Measurements from ENCODE around the gene SLC24A1.
A peak's percentile ranks its signal among the peaks of the same experiment; 100 is the strongest.

The SLC24A1 gene

GRCh38 chr15:65653801-65654521 is 32.2 kb downstream of the SLC24A1 start:
- peak overlapping the region; percentile 29 for H3K27ac ChIP-seq
- H3K4me3 ChIP-seq (ENCODE audit: low read depth, low read length) = no peak overlapping the region
- H3K27me3 ChIP-seq (replicated peaks) = no peaks in the 10 kb centered on the region
- TF ChIP-seq CTCF (IDR thresholded peaks at IDR 0.05; ENCODE audit: low read depth, low read length, missing control alignments) = no peak
- DNase-seq = peak; percentile 9
- in situ Hi-C loops (cut with HindIII; ENCODE audit: low pct_ligation_motif_present, low sequenced_read_pairs) = no loop called here
- peaks cover 4% of the 10 kb centered on the region for H3K36me3 ChIP-seq (replicated peaks)

DNA sequence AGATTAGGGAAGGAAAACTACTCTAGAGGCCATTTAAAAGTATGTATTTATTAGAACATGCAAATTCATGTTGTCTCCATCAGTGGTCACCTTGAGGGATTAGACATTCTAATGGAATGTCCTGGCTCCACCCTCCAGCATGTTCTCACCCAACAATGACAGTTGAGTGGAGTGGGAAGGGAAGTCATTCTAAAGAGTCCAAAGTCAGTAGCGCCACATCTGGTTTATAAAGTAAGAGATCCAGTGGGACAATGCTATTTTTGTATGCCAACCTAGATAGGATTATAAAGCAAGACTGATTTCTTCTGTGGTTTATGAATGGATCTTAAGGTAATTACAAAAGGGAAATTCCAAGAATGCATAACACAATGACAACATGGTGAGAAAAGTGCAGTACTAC is 33.3 kb downstream of the SLC24A1 start:
- H3K36me3 ChIP-seq (replicated peaks) = peaks cover 4% of the 10 kb centered on the region
- DNase-seq = peak; percentile 16
- in situ Hi-C loops (cut with HindIII; ENCODE audit: low pct_ligation_motif_present, low sequenced_read_pairs) = no loop called here
- H3K27me3 ChIP-seq (replicated peaks) = no peaks in the 10 kb centered on the region
- H3K4me3 ChIP-seq (ENCODE audit: low read depth, low read length) = no peak overlapping the region
- no peak overlapping the region for H3K27ac ChIP-seq
- no peak for TF ChIP-seq CTCF (IDR thresholded peaks at IDR 0.05; ENCODE audit: low read depth, low read length, missing control alignments)

DNA sequence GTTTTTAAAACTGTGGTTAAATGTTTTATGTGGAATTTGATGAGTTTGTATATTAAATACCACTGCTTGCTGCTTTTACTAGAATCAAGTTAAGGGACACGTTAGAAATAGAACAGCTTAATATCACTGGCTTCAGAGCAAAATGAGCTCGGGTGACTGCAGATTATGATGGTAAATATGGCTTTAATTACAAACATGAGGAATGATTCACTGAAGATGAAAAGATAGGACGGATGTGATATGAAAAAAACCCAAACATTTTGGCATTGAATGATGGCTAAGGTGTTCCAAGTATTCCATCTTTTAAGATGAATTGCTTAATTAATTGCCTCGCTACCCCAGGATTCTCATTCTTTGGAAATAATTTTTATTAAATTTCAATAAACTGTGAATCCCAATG is 33.7 kb downstream of the SLC24A1 start:
- no peak for TF ChIP-seq CTCF (IDR thresholded peaks at IDR 0.05; ENCODE audit: low read depth, low read length, missing control alignments)
- DNase-seq = no peak
- Histone ChIP-seq H3K27me3 (replicated peaks) (no peaks in the 10 kb centered on the region), H3K4me3 (ENCODE audit: low read depth, low read length) (no peak overlapping the region), H3K36me3 (replicated peaks) (peaks cover 4% of the 10 kb centered on the region), H3K27ac (no peak overlapping the region)
- in situ Hi-C loops (cut with HindIII; ENCODE audit: low pct_ligation_motif_present, low sequenced_read_pairs) = no loop called here

DNA sequence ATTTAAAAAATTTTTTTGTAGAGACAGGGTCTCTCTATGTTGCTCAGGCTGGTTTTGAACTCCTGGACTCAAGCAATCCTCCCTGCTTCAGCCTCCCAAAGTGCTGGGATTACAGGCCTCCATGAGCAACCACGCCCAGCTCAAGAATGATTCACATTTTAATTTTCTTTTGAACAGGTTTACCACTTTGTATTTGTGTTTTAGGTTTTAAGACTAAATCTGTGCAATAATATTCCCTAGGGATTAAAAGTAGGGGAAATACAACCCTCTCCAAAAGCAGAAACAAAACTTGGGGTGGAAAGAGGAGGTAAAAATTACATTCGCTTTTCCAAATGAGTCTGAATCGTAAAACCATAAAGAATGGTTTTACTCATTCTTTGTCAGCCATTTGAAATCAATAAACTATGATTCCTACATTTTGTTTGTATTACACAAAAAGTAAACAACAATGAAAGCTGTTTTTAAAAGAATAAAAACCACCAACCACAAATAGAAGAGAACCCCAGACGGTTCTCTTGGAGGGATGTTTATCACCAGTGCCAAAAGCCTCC is 37.8 kb downstream of the SLC24A1 start:
- no peak for DNase-seq
- Histone ChIP-seq H3K36me3 (replicated peaks) (peaks cover 4% of the 10 kb centered on the region), H3K27me3 (replicated peaks) (no peaks in the 10 kb centered on the region), H3K4me3 (ENCODE audit: low read depth, low read length) (no peak overlapping the region), H3K27ac (no peak overlapping the region)
- no peak for TF ChIP-seq CTCF (IDR thresholded peaks at IDR 0.05; ENCODE audit: low read depth, low read length, missing control alignments)
- in situ Hi-C loops (cut with HindIII; ENCODE audit: low pct_ligation_motif_present, low sequenced_read_pairs) = no loop called here

GRCh38 chr15:65660927-65661326 is 39.2 kb downstream of the SLC24A1 start:
- Histone ChIP-seq H3K27me3 (replicated peaks) (no peaks in the 10 kb centered on the region), H3K27ac (no peak overlapping the region), H3K4me3 (ENCODE audit: low read depth, low read length) (no peak overlapping the region), H3K36me3 (replicated peaks) (peaks cover 2% of the 10 kb centered on the region)
- TF ChIP-seq CTCF (IDR thresholded peaks at IDR 0.05; ENCODE audit: low read depth, low read length, missing control alignments) = no peak
- peak; percentile 25 for DNase-seq
- in situ Hi-C loops (cut with HindIII; ENCODE audit: low pct_ligation_motif_present, low sequenced_read_pairs) = no loop called here

- Histone ChIP-seq H3K27me3 (replicated peaks) (no peaks in the 10 kb centered on the region), H3K36me3 (replicated peaks) (peaks cover 12% of the 10 kb centered on the region), H3K27ac (no peak overlapping the region), H3K4me3 (ENCODE audit: low read depth, low read length) (no peak overlapping the region)
- DNase-seq = no peak
- no peak for TF ChIP-seq CTCF (IDR thresholded peaks at IDR 0.05; ENCODE audit: low read depth, low read length, missing control alignments)
- in situ Hi-C loops (cut with HindIII; ENCODE audit: low pct_ligation_motif_present, low sequenced_read_pairs) = no loop called here
These were observed 41.8 kb downstream of the SLC24A1 start for GRCh38 chr15:65663521-65663920.

Data from brain microvascular endothelial cell (primary cell).